D341Med (cell line): ENCODE results near the gene ECSIT.
A peak's percentile ranks its signal among the peaks of the same experiment; 100 is the strongest.
"Not testable (repeated sequence)": the region's sequence is repeated elsewhere in the genome, so short reads cannot be mapped to it uniquely, and the experiment has no call there.

Experiments used
- DNase-seq: peaks from one replicate; pipeline ENCODE4 v3.0.0; 2012; ENCODE audit warnings: low spot score

The ECSIT gene

GRCh38 chr19:11528551-11529341 is at the start of gene ECSIT:
Gene ECSIT (minus strand): TSS chr19:11529134. CDS start chr19:11519170, 9,964 bp downstream.
- peak; percentile 94 for DNase-seq

GRCh38 chr19:11577451-11578257 is 48.7 kb upstream of the ECSIT start, which contains the start of gene ACP5:
Gene ACP5 (minus strand): TSS chr19:11577645. CDS start chr19:11577317, 328 bp downstream.
- DNase-seq = no peak

GRCh38 chr19:11576227-11576626 is 47.3 kb upstream of the ECSIT start:
- DNase-seq = no peak

GRCh38 chr19:11574689-11575088 is 45.8 kb upstream of the ECSIT start:
- DNase-seq = no peak

- not testable (repeated sequence) for DNase-seq
Observed at GRCh38 chr19:11573763-11574162, 44.8 kb upstream of the ECSIT start.

- DNase-seq = not testable (repeated sequence)
Observed at GRCh38 chr19:11573354-11573753, 44.4 kb upstream of the ECSIT start.

GRCh38 chr19:11570039-11570462 is 41.1 kb upstream of the ECSIT start:
- DNase-seq = no peak

GRCh38 chr19:11566164-11566563 is 37.2 kb upstream of the ECSIT start:
- no peak for DNase-seq

GRCh38 chr19:11565649-11565980 is 36.7 kb upstream of the ECSIT start:
- not testable (repeated sequence) for DNase-seq

- DNase-seq = not testable (repeated sequence)
Observed at GRCh38 chr19:11564082-11564807, 35.3 kb upstream of the ECSIT start.

GRCh38 chr19:11563532-11563931 is 34.6 kb upstream of the ECSIT start:
- DNase-seq = no peak

GRCh38 chr19:11560404-11561051 is 31.6 kb upstream of the ECSIT start:
- peak; percentile 70 for DNase-seq

GRCh38 chr19:11558881-11559828 is 30.2 kb upstream of the ECSIT start, which contains the start of gene ELOF1:
Gene ELOF1 (minus strand): TSS chr19:11559230. CDS start chr19:11554347, 4,883 bp downstream.
- DNase-seq = peak; percentile 99

- no peak for DNase-seq
Observed at GRCh38 chr19:11556634-11557420, 27.9 kb upstream of the ECSIT start.

GRCh38 chr19:11555246-11555645 is 26.3 kb upstream of the ECSIT start:
- no peak for DNase-seq

- DNase-seq = no peak
Observed at GRCh38 chr19:11554160-11554559, 25.2 kb upstream of the ECSIT start.

GRCh38 chr19:11552666-11553372 is 23.9 kb upstream of the ECSIT start:
- DNase-seq = no peak

GRCh38 chr19:11551603-11552235 is 22.8 kb upstream of the ECSIT start:
- peak; percentile 78 for DNase-seq

- DNase-seq = no peak
Observed at GRCh38 chr19:11550265-11550664, 21.3 kb upstream of the ECSIT start.
